ENCODE results near the gene PALLD.

The PALLD gene

DNA sequence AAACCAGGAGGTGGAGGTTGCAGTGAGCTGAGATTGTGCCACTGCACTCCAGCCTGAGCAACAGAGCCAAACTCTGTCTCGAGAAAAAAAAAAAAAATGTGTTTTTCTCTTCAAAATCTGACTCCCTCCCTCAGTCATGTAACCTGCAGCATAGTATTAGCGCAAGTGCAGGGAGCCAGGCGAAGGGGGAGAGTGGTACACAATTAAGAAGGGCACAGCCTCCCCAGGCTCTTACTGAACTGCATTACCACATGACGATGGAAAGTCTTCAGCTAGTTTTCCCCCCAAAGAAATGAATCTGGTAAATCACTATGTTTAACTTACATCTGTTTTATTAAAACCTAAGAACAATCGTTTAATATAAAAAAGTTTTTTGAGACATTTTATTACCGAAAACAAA, 32.4 kb downstream of the PALLD start:
- Mint-ChIP-seq H3K4me1 (no peaks in the 10 kb centered on the region), H3K9me3 (no peaks in the 10 kb centered on the region), H3K27ac (no peak overlapping the region), H3K4me3 (no peak overlapping the region), H3K27me3 (peaks cover 25% of the 10 kb centered on the region)
- DNase-seq = no peak
- ATAC-seq = no peak

DNA sequence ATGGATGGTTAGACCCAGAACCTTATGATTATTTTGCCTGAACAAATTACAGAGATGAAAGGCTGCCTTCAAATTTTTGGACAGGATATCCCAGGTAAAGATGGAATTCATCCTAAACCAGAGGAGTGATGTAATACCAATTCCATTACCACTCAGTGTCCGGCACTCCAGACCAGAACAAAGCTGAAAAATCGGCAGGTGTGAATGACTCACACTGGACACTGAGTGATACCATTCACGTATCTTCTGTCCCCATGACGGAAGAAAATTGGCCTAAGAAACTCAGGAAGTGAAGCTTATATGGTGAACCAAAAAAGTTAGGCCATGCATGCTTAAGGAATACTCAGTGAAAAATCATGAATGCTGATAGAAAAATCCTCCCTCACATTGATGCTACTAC, 34.5 kb downstream of the PALLD start:
- DNase-seq = no peak
- H3K9me3 Mint-ChIP-seq = no peaks in the 10 kb centered on the region
- no peak overlapping the region for H3K27ac Mint-ChIP-seq
- H3K27me3 Mint-ChIP-seq = peaks cover 22% of the 10 kb centered on the region
- no peak for ATAC-seq
- H3K4me1 Mint-ChIP-seq = no peaks in the 10 kb centered on the region
- no peak overlapping the region for H3K4me3 Mint-ChIP-seq

DNA sequence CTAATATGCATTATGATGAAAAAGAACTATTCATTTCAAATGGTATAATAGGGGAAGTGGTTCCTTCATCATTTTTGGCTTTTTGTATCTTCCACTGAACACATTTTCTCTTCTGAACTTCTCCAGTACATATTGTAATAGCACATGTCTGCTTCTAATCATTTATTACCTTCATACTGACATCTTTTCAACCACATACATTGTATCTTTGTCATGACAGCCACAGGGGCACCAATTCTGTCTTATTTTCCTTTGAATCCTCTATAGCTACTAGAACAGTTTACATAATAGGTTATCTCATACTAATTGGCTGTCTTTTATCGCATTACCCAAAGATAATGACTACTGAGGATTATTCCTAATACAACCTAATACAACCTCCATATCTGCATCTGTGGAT, 37.7 kb downstream of the PALLD start:
- ATAC-seq (no peak), DNase-seq (no peak)
- Mint-ChIP-seq H3K27me3 (no peaks in the 10 kb centered on the region), H3K4me1 (no peaks in the 10 kb centered on the region), H3K4me3 (no peak overlapping the region), H3K27ac (no peak overlapping the region), H3K9me3 (no peaks in the 10 kb centered on the region)

DNA sequence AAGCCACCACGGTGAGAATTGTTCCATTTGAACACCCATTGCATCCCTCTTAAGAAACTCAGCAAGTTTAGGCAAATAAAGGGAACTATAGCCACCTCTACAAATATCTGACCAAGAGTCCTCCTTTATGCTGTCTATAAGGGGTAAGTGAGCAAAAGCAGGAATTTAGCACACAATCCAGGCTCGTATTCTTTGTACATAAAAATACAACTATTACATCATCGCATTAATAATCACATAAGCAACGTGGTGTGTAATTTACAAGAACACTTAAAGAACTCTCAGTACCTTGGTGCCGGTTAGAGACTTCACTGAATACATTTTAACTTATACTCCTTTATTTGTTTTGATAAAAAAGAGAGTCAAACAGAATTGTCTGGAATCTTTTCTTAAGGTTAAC, 38.8 kb downstream of the PALLD start:
- ATAC-seq = no peak
- H3K4me1 Mint-ChIP-seq = no peaks in the 10 kb centered on the region
- H3K9me3 Mint-ChIP-seq = no peaks in the 10 kb centered on the region
- DNase-seq = no peak
- H3K4me3 Mint-ChIP-seq = no peak overlapping the region
- H3K27me3 Mint-ChIP-seq = no peaks in the 10 kb centered on the region
- no peak overlapping the region for H3K27ac Mint-ChIP-seq

GRCh38 chr4:168536448-168536847, 39.6 kb downstream of the PALLD start:
- H3K9me3 Mint-ChIP-seq = no peaks in the 10 kb centered on the region
- no peak overlapping the region for H3K4me3 Mint-ChIP-seq
- no peak for DNase-seq
- no peaks in the 10 kb centered on the region for H3K27me3 Mint-ChIP-seq
- no peak for ATAC-seq
- H3K4me1 Mint-ChIP-seq = no peaks in the 10 kb centered on the region
- no peak overlapping the region for H3K27ac Mint-ChIP-seq

DNA sequence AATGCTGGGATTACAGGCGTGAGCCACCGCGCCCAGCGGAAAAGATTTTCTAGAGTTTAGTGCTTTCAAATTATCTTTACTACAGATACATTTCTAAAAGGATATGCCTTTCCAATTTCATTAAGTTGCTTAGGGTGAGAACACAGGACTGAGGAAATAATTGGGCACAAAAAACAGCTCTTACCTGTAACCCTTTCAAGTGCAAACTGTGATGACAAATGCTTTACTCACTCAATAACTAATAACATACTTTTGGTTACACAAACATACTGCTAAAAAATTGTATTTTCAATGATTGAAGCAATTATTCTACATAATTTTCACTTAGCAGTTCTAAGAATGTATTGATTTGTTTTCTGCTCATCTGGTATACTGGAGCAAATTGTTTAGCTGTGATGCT, 40.2 kb downstream of the PALLD start:
- ATAC-seq (no peak), DNase-seq (no peak)
- no peak overlapping the region for H3K27ac Mint-ChIP-seq
- H3K4me1 Mint-ChIP-seq = no peaks in the 10 kb centered on the region
- no peak overlapping the region for H3K4me3 Mint-ChIP-seq
- no peaks in the 10 kb centered on the region for H3K9me3 Mint-ChIP-seq
- no peaks in the 10 kb centered on the region for H3K27me3 Mint-ChIP-seq

- Mint-ChIP-seq H3K4me3 (no peak overlapping the region), H3K27ac (no peak overlapping the region), H3K27me3 (no peaks in the 10 kb centered on the region), H3K9me3 (no peaks in the 10 kb centered on the region), H3K4me1 (no peaks in the 10 kb centered on the region)
- DNase-seq = no peak
- no peak for ATAC-seq
Measured at GRCh38 chr4:168537571-168537970, 40.7 kb downstream of the PALLD start.

GRCh38 chr4:168538632-168539031, 41.8 kb downstream of the PALLD start:
- H3K27me3 Mint-ChIP-seq = no peaks in the 10 kb centered on the region
- ATAC-seq (no peak), DNase-seq (no peak)
- H3K4me3 Mint-ChIP-seq = no peak overlapping the region
- no peak overlapping the region for H3K27ac Mint-ChIP-seq
- no peaks in the 10 kb centered on the region for H3K9me3 Mint-ChIP-seq
- no peaks in the 10 kb centered on the region for H3K4me1 Mint-ChIP-seq

DNA sequence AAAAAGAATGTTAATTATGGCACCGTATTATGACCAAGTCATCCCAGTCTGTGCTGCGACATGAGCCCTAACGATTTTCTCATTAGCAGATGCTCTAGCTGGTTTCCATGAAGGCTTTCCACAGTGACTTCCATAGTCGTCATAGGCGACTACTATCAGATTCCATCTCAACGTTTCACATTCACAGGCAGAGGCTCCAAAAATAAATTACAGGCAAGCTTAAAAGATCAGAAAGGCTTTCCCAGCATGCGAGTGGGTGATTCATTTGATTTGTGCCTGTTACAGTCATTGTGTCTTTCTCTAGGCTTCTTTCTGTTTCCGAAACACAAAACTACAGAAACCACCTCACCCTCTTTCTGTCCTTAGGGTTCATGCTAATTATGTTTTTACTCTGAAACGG, 43.2 kb downstream of the PALLD start:
- no peaks in the 10 kb centered on the region for H3K4me1 Mint-ChIP-seq
- DNase-seq = no peak
- no peak overlapping the region for H3K4me3 Mint-ChIP-seq
- no peak for ATAC-seq
- H3K27ac Mint-ChIP-seq = no peak overlapping the region
- H3K9me3 Mint-ChIP-seq = no peaks in the 10 kb centered on the region
- H3K27me3 Mint-ChIP-seq = no peaks in the 10 kb centered on the region

DNA sequence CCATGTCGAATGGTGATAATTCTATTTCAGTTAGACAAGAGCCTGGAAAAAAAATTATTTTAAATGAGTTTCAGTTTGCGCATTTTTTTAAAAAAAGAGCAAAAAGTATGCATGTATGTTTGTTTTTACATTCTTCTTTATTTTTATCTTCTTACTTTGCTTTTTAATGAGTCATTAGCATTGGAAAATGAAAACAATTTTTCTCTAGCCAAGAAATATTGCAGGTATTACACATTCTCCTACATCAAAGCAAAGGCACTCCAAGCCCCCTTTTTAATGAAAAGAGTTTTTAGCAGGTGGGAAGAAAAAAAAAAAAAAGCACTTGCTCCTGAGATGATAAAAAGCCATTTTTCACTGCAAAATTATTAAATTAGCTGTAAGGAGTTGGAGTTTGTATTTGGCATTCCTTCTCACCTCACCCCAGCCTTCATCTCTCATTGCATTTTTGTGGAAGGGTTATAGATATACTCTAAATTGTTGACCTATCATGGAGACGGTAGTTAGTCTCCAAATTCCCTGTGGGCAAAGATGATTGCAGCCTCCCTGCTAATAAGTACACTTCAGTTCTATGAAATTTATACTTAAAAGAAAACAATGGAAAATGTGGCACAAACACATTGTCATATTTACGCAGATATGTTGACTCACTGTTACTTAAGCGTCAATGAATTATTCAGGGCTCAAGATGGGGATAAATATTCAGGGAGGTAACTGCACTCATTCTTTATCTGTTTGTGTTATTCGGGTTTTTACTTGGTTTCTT, 43.8 kb downstream of the PALLD start:
- ATAC-seq (no peak), DNase-seq (no peak)
- Mint-ChIP-seq H3K4me3 (no peak overlapping the region), H3K4me1 (no peaks in the 10 kb centered on the region), H3K27me3 (no peaks in the 10 kb centered on the region), H3K9me3 (no peaks in the 10 kb centered on the region), H3K27ac (no peak overlapping the region)

GRCh38 chr4:168541266-168541953, 44.6 kb downstream of the PALLD start:
- H3K27ac Mint-ChIP-seq = no peak overlapping the region
- no peak for DNase-seq
- no peak for ATAC-seq
- H3K4me3 Mint-ChIP-seq = no peak overlapping the region
- H3K27me3 Mint-ChIP-seq = no peaks in the 10 kb centered on the region
- H3K4me1 Mint-ChIP-seq = no peaks in the 10 kb centered on the region
- H3K9me3 Mint-ChIP-seq = no peaks in the 10 kb centered on the region

GRCh38 chr4:168549143-168549542, 52.3 kb downstream of the PALLD start:
- Mint-ChIP-seq H3K27ac (no peak overlapping the region), H3K4me1 (no peaks in the 10 kb centered on the region), H3K9me3 (no peaks in the 10 kb centered on the region), H3K4me3 (no peak overlapping the region), H3K27me3 (no peaks in the 10 kb centered on the region)
- DNase-seq (no peak), ATAC-seq (no peak)

DNA sequence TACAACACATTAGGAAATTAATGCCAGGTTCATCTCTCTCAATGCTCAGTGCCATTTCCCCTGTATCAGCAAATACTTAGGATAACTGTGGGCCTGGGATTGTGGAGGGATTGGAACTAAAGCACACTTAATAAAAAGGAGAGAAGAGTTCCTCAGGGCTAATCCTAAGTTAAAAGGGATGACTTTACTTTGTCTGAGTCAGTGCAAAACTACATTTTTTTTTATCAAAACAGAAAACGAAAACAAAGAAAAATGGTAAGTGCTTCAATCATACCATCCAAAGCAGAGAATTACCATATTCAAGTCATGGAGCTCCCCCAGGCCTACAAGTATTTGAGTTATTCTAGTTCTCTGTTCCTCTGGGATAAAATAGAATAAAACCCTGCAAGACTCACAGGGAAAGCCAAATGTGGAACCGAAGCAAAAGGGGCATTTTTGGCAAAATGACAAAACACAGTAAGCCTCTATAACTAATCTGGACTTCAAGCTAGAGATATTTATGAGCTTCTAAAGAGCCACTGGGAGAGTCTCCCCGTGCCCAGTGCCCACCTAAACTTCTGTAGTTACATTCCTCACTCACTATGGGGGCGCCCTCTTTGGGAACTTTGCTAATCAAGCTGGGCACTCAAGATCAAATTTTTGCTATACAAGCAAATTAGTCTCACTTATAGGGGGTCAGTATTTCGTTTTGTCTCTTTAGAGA, 53.4 kb downstream of the PALLD start:
- Mint-ChIP-seq H3K27me3 (no peaks in the 10 kb centered on the region), H3K4me1 (no peaks in the 10 kb centered on the region), H3K4me3 (no peak overlapping the region), H3K27ac (peak overlapping the region in 1 of 2 donors; percentile 19), H3K9me3 (no peaks in the 10 kb centered on the region)
- no peak for ATAC-seq
- no peak for DNase-seq

GRCh38 chr4:168551211-168551610, 54.4 kb downstream of the PALLD start:
- H3K27ac Mint-ChIP-seq = no peak overlapping the region
- no peak overlapping the region for H3K4me3 Mint-ChIP-seq
- H3K27me3 Mint-ChIP-seq = no peaks in the 10 kb centered on the region
- DNase-seq (no peak), ATAC-seq (no peak)
- no peaks in the 10 kb centered on the region for H3K4me1 Mint-ChIP-seq
- no peaks in the 10 kb centered on the region for H3K9me3 Mint-ChIP-seq

GRCh38 chr4:168551945-168552695, 55.3 kb downstream of the PALLD start:
- H3K4me1 Mint-ChIP-seq = no peaks in the 10 kb centered on the region
- H3K9me3 Mint-ChIP-seq = no peaks in the 10 kb centered on the region
- DNase-seq = no peak
- H3K27me3 Mint-ChIP-seq = no peaks in the 10 kb centered on the region
- ATAC-seq = peak; percentile 77
- H3K4me3 Mint-ChIP-seq = no peak overlapping the region
- H3K27ac Mint-ChIP-seq = no peak overlapping the region
